ENCODE measurements around the gene NDUFAF2.

NDUFAF2 gene, protein sequence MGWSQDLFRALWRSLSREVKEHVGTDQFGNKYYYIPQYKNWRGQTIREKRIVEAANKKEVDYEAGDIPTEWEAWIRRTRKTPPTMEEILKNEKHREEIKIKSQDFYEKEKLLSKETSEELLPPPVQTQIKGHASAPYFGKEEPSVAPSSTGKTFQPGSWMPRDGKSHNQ

GRCh38 chr5:60944904-60945812 is at the start of gene NDUFAF2, which contains the start of gene ERCC8:
Gene NDUFAF2, plus strand, starts transcription at chr5:60945205. Its CDS starts 51 bp downstream, at chr5:60945256.
Gene ERCC8, minus strand, starts transcription at chr5:60945070. Its CDS starts 62 bp downstream, at chr5:60945008.
- TF ChIP-seq, protein P1, sequence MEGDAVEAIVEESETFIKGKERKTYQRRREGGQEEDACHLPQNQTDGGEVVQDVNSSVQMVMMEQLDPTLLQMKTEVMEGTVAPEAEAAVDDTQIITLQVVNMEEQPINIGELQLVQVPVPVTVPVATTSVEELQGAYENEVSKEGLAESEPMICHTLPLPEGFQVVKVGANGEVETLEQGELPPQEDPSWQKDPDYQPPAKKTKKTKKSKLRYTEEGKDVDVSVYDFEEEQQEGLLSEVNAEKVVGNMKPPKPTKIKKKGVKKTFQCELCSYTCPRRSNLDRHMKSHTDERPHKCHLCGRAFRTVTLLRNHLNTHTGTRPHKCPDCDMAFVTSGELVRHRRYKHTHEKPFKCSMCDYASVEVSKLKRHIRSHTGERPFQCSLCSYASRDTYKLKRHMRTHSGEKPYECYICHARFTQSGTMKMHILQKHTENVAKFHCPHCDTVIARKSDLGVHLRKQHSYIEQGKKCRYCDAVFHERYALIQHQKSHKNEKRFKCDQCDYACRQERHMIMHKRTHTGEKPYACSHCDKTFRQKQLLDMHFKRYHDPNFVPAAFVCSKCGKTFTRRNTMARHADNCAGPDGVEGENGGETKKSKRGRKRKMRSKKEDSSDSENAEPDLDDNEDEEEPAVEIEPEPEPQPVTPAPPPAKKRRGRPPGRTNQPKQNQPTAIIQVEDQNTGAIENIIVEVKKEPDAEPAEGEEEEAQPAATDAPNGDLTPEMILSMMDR (IDR thresholded peaks at IDR 0.05; ENCODE audit: control insufficient read depth, insufficient read depth, low read depth, low read length, missing control alignments): no peak
- peak; percentile 73 for DNase-seq (ENCODE audit: low read depth)
- H3K4me3 ChIP-seq (ENCODE audit: control insufficient read depth, low read depth, low read length): peak within 1 kb of the TSS; percentile 74

- TF ChIP-seq, protein P1 (IDR thresholded peaks at IDR 0.05; ENCODE audit: control insufficient read depth, insufficient read depth, low read depth, low read length, missing control alignments): no peak
- no peak for DNase-seq (ENCODE audit: low read depth)
These were observed 48.0 kb upstream of the NDUFAF2 start for GRCh38 chr5:60896991-60897390.

DNA sequence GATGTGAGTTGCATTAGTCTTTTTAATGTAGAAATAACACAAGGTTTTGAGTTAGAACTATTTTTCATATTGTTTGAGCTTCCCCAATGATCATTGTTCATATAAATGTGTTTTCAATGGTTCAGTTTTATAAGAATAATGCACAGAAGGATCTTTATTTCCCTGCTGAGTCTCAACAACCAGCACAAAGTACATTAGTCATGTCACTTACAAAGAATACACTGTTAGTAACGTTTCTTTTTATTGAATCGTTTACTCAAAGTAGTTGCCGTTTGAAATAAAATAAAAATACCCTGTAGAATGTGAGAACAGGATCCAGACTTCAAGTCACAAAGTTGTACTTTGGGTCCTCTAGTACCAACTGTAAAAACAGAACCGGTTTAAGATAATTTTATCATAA is 41.6 kb upstream of the NDUFAF2 start:
- DNase-seq (ENCODE audit: low read depth): no peak
- TF ChIP-seq, protein P1 (IDR thresholded peaks at IDR 0.05; ENCODE audit: control insufficient read depth, insufficient read depth, low read depth, low read length, missing control alignments): no peak
- H3K4me3 ChIP-seq (ENCODE audit: control insufficient read depth, low read depth, low read length): no peak overlapping the region

More at GRCh38 chr5:60896991-60897390, 48.0 kb upstream of the NDUFAF2 start:
- no peak overlapping the region for H3K4me3 ChIP-seq (ENCODE audit: control insufficient read depth, low read depth, low read length)

DNA sequence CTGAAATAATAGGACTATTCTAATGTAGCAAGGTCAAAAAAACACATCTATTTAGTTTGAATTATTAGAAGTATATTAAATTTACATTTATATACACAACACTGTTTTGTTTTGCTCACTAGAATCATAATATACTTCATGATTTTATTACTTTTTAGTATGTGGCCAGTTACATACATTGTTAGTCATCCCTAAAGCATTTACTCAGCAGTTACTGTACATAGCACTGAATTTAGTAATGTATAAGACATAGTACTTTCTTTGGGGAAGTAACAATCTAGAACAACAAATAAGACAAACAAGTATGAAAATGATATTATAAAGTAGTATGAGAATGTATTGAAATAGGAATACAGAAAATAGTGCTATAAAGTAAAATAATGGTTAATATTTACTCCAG is 28.4 kb upstream of the NDUFAF2 start:
- TF ChIP-seq, protein P1 (IDR thresholded peaks at IDR 0.05; ENCODE audit: control insufficient read depth, insufficient read depth, low read depth, low read length, missing control alignments): no peak
- no peak for DNase-seq (ENCODE audit: low read depth)

GRCh38 chr5:60918466-60918865 is 26.5 kb upstream of the NDUFAF2 start:
- TF ChIP-seq, protein P1 (IDR thresholded peaks at IDR 0.05; ENCODE audit: control insufficient read depth, insufficient read depth, low read depth, low read length, missing control alignments): no peak
- H3K4me3 ChIP-seq (ENCODE audit: control insufficient read depth, low read depth, low read length): no peak overlapping the region
- no peak for DNase-seq (ENCODE audit: low read depth)

More for the DNA sequence above, 28.4 kb upstream of the NDUFAF2 start:
- no peak overlapping the region for H3K4me3 ChIP-seq (ENCODE audit: control insufficient read depth, low read depth, low read length)

DNA sequence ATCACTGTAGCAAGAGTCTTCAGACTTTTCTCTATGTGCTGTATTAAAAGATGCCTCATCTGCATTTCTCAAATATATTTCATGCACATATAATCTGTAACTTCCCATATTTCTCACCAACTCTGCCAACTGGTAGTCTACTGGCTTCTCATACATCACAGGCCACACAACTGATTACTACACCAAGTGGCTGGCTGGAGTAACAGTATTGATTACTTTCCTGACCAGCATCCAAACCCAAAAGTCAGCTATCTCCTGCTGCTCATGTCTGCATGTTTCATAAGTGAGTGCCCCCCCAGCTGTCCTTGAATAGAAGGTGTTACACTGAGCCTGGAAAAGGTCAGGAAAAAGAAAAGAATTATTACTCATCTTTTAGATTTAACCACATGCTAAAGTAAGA is 17.6 kb upstream of the NDUFAF2 start:
- H3K4me3 ChIP-seq (ENCODE audit: control insufficient read depth, low read depth, low read length): no peak overlapping the region
- DNase-seq (ENCODE audit: low read depth): no peak
- TF ChIP-seq, protein P1 (IDR thresholded peaks at IDR 0.05; ENCODE audit: control insufficient read depth, insufficient read depth, low read depth, low read length, missing control alignments): no peak

All from AG09309 (cell line).